RWPE2 (cell line): ENCODE data around the gene EXOC7.

Source experiments
- ATAC-seq: fragments of 200-7000 bp; cut with Tn5 transposase; 3 replicates; pipeline ENCODE4 v1.9.1; 2021; ENCODE audit warnings: low read depth
- DNase-seq: peaks from one replicate; pipeline ENCODE4 v3.0.0-alpha.2; 2020; ENCODE audit warnings: low spot score
- H3K27ac ChIP-seq: fragments of 450-650 bp; 2 replicates; pipeline ENCODE4 v1.5.1; 2017; ENCODE audit warnings: mild to moderate bottlenecking; ENCODE audit not compliant: poor library complexity, severe bottlenecking
- H3K27me3 ChIP-seq: fragments of 250-450 bp; sonication (Bioruptor Pico); 2 replicates; pipeline ENCODE4 v1.5.1; 2021; ENCODE audit warnings: mild to moderate bottlenecking, moderate library complexity; ENCODE audit not compliant: insufficient read depth, poor library complexity, severe bottlenecking
- H3K36me3 ChIP-seq: fragments of 250-450 bp; sonication (Bioruptor Pico); 2 replicates; pipeline ENCODE4 v1.5.1; 2020; ENCODE audit warnings: low read depth, mild to moderate bottlenecking, moderate library complexity
- H3K4me1 ChIP-seq: fragments of 250-450 bp; sonication (Bioruptor Pico); 2 replicates; pipeline ENCODE4 v1.5.1; 2021; ENCODE audit warnings: mild to moderate bottlenecking, moderate library complexity; ENCODE audit not compliant: insufficient read depth, poor library complexity, severe bottlenecking
- H3K4me3 ChIP-seq: fragments of 250-450 bp; sonication (Bioruptor Pico); 2 replicates; pipeline ENCODE4 v1.5.1; 2021; ENCODE audit warnings: mild to moderate bottlenecking, moderate library complexity; ENCODE audit not compliant: severe bottlenecking
- H3K9me3 ChIP-seq: fragments of 250-450 bp; sonication (Bioruptor Pico); 2 replicates; pipeline ENCODE4 v1.5.1; 2021; ENCODE audit warnings: mild to moderate bottlenecking, moderate library complexity; ENCODE audit not compliant: severe bottlenecking
- CTCF ChIP-seq: fragments of 450-650 bp; IDR thresholded peaks from one replicate; pipeline ENCODE4 v1.5.1; 2017; ENCODE audit warnings: mild to moderate bottlenecking, moderate library complexity; ENCODE audit not compliant: poor library complexity, severe bottlenecking

EXOC7 gene

GRCh38 chr17:76094046-76094445 lies 9.5 kb downstream of the EXOC7 start:
- H3K27me3 ChIP-seq, result no peaks in the 10 kb centered on the region
- no peak overlapping the region for H3K27ac ChIP-seq
- DNase-seq (no peak), ATAC-seq (no peak)
- H3K9me3 ChIP-seq, result no peaks in the 10 kb centered on the region
- no peak for TF ChIP-seq CTCF
- H3K36me3 ChIP-seq, result peaks cover 70% of the 10 kb centered on the region
- H3K4me3 ChIP-seq, result no peak overlapping the region
- no peaks in the 10 kb centered on the region for H3K4me1 ChIP-seq

- TF ChIP-seq CTCF, result no peak
- no peak overlapping the region for H3K27ac ChIP-seq
- no peak overlapping the region for H3K4me3 ChIP-seq
- H3K27me3 ChIP-seq, result no peaks in the 10 kb centered on the region
- no peak for ATAC-seq
- H3K4me1 ChIP-seq, result no peaks in the 10 kb centered on the region
- peaks cover 69% of the 10 kb centered on the region for H3K36me3 ChIP-seq
- H3K9me3 ChIP-seq, result no peaks in the 10 kb centered on the region
- DNase-seq, result no peak
These were observed 10.8 kb downstream of the EXOC7 start for GRCh38 chr17:76092526-76093413.

GRCh38 chr17:76091526-76092286 lies 11.9 kb downstream of the EXOC7 start:
- no peak for ATAC-seq
- Histone ChIP-seq H3K36me3 (peaks cover 63% of the 10 kb centered on the region), H3K9me3 (no peaks in the 10 kb centered on the region), H3K4me3 (no peak overlapping the region), H3K27me3 (no peaks in the 10 kb centered on the region), H3K4me1 (no peaks in the 10 kb centered on the region), H3K27ac (no peak overlapping the region)
- no peak for TF ChIP-seq CTCF
- no peak for DNase-seq

DNA sequence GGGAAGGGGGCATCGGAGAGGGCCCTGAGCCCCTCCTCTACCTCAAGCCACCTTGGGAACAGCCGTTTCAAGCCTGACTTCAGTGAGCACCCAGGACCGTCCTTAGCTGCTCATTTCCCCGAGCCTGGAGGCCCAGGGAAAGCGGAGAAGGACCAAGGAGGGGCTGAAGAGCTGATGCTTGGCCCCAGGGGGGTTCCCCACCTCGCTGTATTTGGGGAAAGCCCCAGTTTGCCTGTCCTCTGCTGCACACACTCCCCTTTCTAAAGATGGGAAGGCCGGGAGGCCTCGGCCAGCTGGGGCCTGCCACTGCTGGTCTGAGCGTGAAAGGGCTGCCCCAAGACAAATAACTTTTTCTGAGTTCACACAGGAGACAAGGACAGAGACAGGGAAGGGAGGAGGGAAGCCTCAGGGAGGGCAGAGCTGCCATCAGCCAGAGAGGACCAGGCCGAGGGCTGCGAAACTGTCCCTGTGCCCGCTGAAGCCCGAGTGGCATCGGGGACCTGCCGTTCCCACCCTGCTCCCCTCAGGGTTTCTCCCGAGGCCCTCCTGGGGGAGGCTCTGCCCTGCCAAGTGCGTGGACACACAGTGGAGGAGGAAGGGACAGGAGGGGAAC lies 13.0 kb downstream of the EXOC7 start:
- no peak for DNase-seq

More for the DNA sequence above, 13.0 kb downstream of the EXOC7 start:
- no peaks in the 10 kb centered on the region for H3K9me3 ChIP-seq
- no peaks in the 10 kb centered on the region for H3K27me3 ChIP-seq
- no peak overlapping the region for H3K27ac ChIP-seq
- peaks cover 56% of the 10 kb centered on the region for H3K36me3 ChIP-seq
- no peak overlapping the region for H3K4me3 ChIP-seq
- TF ChIP-seq CTCF, result no peak
- no peak for ATAC-seq
- H3K4me1 ChIP-seq, result no peaks in the 10 kb centered on the region
